ENCODE data around the gene ZNF207. TPM values are rescaled to one million over a fixed set of nuclear protein-coding genes. Genes with fewer than 3 reads are reported as not detected.

The ZNF207 gene
- total RNA-seq = 10 to 100 TPM; 82.5 to 95.6 TPM

GRCh38 chr17:32349854-32350665, at the start of gene ZNF207:
Gene ZNF207 (plus strand): TSS chr17:32350157. CDS start chr17:32350286, 129 bp downstream.
- H3K9me3 ChIP-seq = no peaks in the 10 kb centered on the region
- peak; percentile 55 to 91 (median 90) for TF ChIP-seq POLR2A (IDR thresholded peaks at IDR 0.05)
- TF ChIP-seq CTCF (IDR thresholded peaks at IDR 0.05) = peak in 2 of 7 experiments; percentile 9 to 26
- WGBS, 2 donors = 0 to 1% methylated on average over 42 to 47 of the region's 47 CpGs
- peak within 1 kb of the TSS; percentile 92 to 97 (median 92) for H3K27ac ChIP-seq
- ATAC-seq (peak; percentile 99), DNase-seq (peak; percentile 96 to 97 (median 96))
- H3K36me3 ChIP-seq (replicated peaks in 1 of 2; ENCODE audit: insufficient read depth in 1 of 2, low read depth in 2 of 2) = peaks cover 0 to 5% of the 10 kb centered on the region in 2 donors
- intact Hi-C loops (cut with DNase I) = no loop called here
- H3K4me1 ChIP-seq = peaks cover 35% of the 10 kb centered on the region
- no peaks in the 10 kb centered on the region for H3K27me3 ChIP-seq
- H3K4me3 ChIP-seq = peak within 1 kb of the TSS; percentile 57 to 64

GRCh38 chr17:32302037-32302436, 47.9 kb upstream of the ZNF207 start:
- H3K4me1 ChIP-seq = peaks cover 6% of the 10 kb centered on the region
- H3K4me3 ChIP-seq = no peak overlapping the region
- no peak for TF ChIP-seq POLR2A (IDR thresholded peaks at IDR 0.05)
- no peak for TF ChIP-seq CTCF (IDR thresholded peaks at IDR 0.05)
- intact Hi-C loops (cut with DNase I) = no loop called here
- ATAC-seq (no peak), DNase-seq (no peak)
- H3K27me3 ChIP-seq = no peaks in the 10 kb centered on the region
- H3K36me3 ChIP-seq (replicated peaks in 1 of 2; ENCODE audit: insufficient read depth in 1 of 2, low read depth in 2 of 2) = no peaks in the 10 kb centered on the region
- H3K27ac ChIP-seq = no peak overlapping the region
- H3K9me3 ChIP-seq = no peaks in the 10 kb centered on the region
- WGBS, 2 donors = 79 to 81% methylated on average over 4 of the region's 4 CpGs

GRCh38 chr17:32302860-32303649, 46.9 kb upstream of the ZNF207 start:
- H3K27ac ChIP-seq = peak overlapping the region in 3 of 4 donors; percentile 49 to 59 (median 55)
- peak in 3 of 4 donors; percentile 20 to 31 (median 30) for DNase-seq

GRCh38 chr17:32303781-32304288, 46.1 kb upstream of the ZNF207 start:
- TF ChIP-seq POLR2A (IDR thresholded peaks at IDR 0.05) = no peak
- TF ChIP-seq CTCF (IDR thresholded peaks at IDR 0.05) = no peak
- no peak overlapping the region for H3K4me3 ChIP-seq
- peaks cover 6% of the 10 kb centered on the region for H3K4me1 ChIP-seq
- intact Hi-C loops (cut with DNase I) = no loop called here
- no peak for DNase-seq
- H3K36me3 ChIP-seq (replicated peaks in 1 of 2; ENCODE audit: insufficient read depth in 1 of 2, low read depth in 2 of 2) = no peaks in the 10 kb centered on the region
- no peaks in the 10 kb centered on the region for H3K27me3 ChIP-seq
- ATAC-seq = no peak
- 60 to 72% methylated on average over 1 to 2 of the region's 2 CpGs for whole genome bisulfite sequencing, 2 donors
- no peaks in the 10 kb centered on the region for H3K9me3 ChIP-seq
- H3K27ac ChIP-seq = peak overlapping the region in 3 of 4 donors; percentile 49 to 59 (median 55)

More at GRCh38 chr17:32302860-32303649, 46.9 kb upstream of the ZNF207 start:
- intact Hi-C loops (cut with DNase I) = no loop called here
- WGBS, 2 donors = 54 to 77% methylated on average over 5 to 10 of the region's 10 CpGs
- no peaks in the 10 kb centered on the region for H3K9me3 ChIP-seq
- no peak for TF ChIP-seq POLR2A (IDR thresholded peaks at IDR 0.05)
- TF ChIP-seq CTCF (IDR thresholded peaks at IDR 0.05) = no peak
- ATAC-seq = peak; percentile 53
- no peak overlapping the region for H3K4me3 ChIP-seq
- H3K36me3 ChIP-seq (replicated peaks in 1 of 2; ENCODE audit: insufficient read depth in 1 of 2, low read depth in 2 of 2) = no peaks in the 10 kb centered on the region
- H3K27me3 ChIP-seq = no peaks in the 10 kb centered on the region
- H3K4me1 ChIP-seq = peaks cover 6% of the 10 kb centered on the region
